ENCODE measurements around the gene ZBTB16. TPM values are rescaled to one million over a fixed set of nuclear protein-coding genes. Genes with fewer than 3 reads are reported as not detected.
A peak's percentile ranks its signal among the peaks of the same experiment; 100 is the strongest.

ZBTB16 gene
- total and polyA plus RNA-seq, 10 donors: 1.5 to 85.6 (median 42.1) TPM

GRCh38 chr11:114116357-114116756, 56.8 kb downstream of the ZBTB16 start:
- Histone ChIP-seq H3K4me1 (peaks cover 0 to 70% (median 8%) of the 10 kb centered on the region in 6 donors), H3K36me3 (peaks cover 0 to 13% (median 0%) of the 10 kb centered on the region in 6 donors), H3K27ac (no peak overlapping the region), H3K9me3 (no peaks in the 10 kb centered on the region), H3K27me3 (replicated peaks in 1 of 7) (peaks cover 0 to 6% (median 0%) of the 10 kb centered on the region in 7 donors), H3K4me3 (no peak overlapping the region)
- no peak for DNase-seq
- TF ChIP-seq POLR2AphosphoS5 (IDR thresholded peaks at IDR 0.05): no peak
- TF ChIP-seq CTCF (IDR thresholded peaks at IDR 0.05 in 8 of 11, conservative IDR thresholded peaks at IDR 0.05 in 3 of 11): no peak
- TF ChIP-seq POLR2A (IDR thresholded peaks at IDR 0.05): no peak
- WGBS, 5 donors: 87 to 93% (median 91%) methylated on average over 5 of the region's 5 CpGs
- intact Hi-C loops (cut with DNase I; ENCODE audit: low total_unique reads): no loop called here

- peaks cover 0 to 70% (median 11%) of the 10 kb centered on the region in 6 donors for H3K4me1 ChIP-seq
- peaks cover 0 to 6% (median 0%) of the 10 kb centered on the region in 7 donors for H3K27me3 ChIP-seq (replicated peaks in 1 of 7)
- DNase-seq: no peak
- intact Hi-C loops (cut with DNase I; ENCODE audit: low total_unique reads): no loop called here
- H3K9me3 ChIP-seq: no peaks in the 10 kb centered on the region
- TF ChIP-seq POLR2A (IDR thresholded peaks at IDR 0.05) (no peak), CTCF (IDR thresholded peaks at IDR 0.05 in 8 of 11, conservative IDR thresholded peaks at IDR 0.05 in 3 of 11) (no peak), POLR2AphosphoS5 (IDR thresholded peaks at IDR 0.05) (peak in 1 of 3 donors; percentile 11)
- H3K4me3 ChIP-seq: no peak overlapping the region
- peaks cover 0 to 13% (median 0%) of the 10 kb centered on the region in 6 donors for H3K36me3 ChIP-seq
- H3K27ac ChIP-seq: no peak overlapping the region
- WGBS, 5 donors: 81 to 93% (median 89%) methylated on average over 3 of the region's 3 CpGs
Measured at GRCh38 chr11:114116800-114117199, 57.3 kb downstream of the ZBTB16 start.

GRCh38 chr11:114120606-114121005, 61.1 kb downstream of the ZBTB16 start:
- TF ChIP-seq CTCF (IDR thresholded peaks at IDR 0.05 in 8 of 11, conservative IDR thresholded peaks at IDR 0.05 in 3 of 11) (no peak), POLR2AphosphoS5 (IDR thresholded peaks at IDR 0.05) (no peak), POLR2A (IDR thresholded peaks at IDR 0.05) (no peak)

GRCh38 chr11:114121138-114121537, 61.6 kb downstream of the ZBTB16 start:
- no peaks in the 10 kb centered on the region for H3K9me3 ChIP-seq
- 87 to 92% (median 91%) methylated on average over 6 of the region's 6 CpGs for WGBS, 5 donors
- H3K4me3 ChIP-seq: no peak overlapping the region
- DNase-seq: no peak
- peaks cover 0 to 61% (median 13%) of the 10 kb centered on the region in 6 donors for H3K4me1 ChIP-seq
- H3K36me3 ChIP-seq: peaks cover 0 to 30% (median 0%) of the 10 kb centered on the region in 6 donors
- H3K27me3 ChIP-seq (replicated peaks in 1 of 7): no peaks in the 10 kb centered on the region
- TF ChIP-seq CTCF (IDR thresholded peaks at IDR 0.05 in 8 of 11, conservative IDR thresholded peaks at IDR 0.05 in 3 of 11) (no peak), POLR2AphosphoS5 (IDR thresholded peaks at IDR 0.05) (no peak), POLR2A (IDR thresholded peaks at IDR 0.05) (no peak)
- intact Hi-C loops (cut with DNase I; ENCODE audit: low total_unique reads): no loop called here
- H3K27ac ChIP-seq: peak overlapping the region in 1 of 8 donors; percentile 0

More at GRCh38 chr11:114120606-114121005, 61.1 kb downstream of the ZBTB16 start:
- Histone ChIP-seq H3K4me1 (peaks cover 0 to 61% (median 13%) of the 10 kb centered on the region in 6 donors), H3K9me3 (no peaks in the 10 kb centered on the region), H3K27me3 (replicated peaks in 1 of 7) (no peaks in the 10 kb centered on the region), H3K4me3 (no peak overlapping the region), H3K27ac (peak overlapping the region in 1 of 8 donors; percentile 0), H3K36me3 (peaks cover 0 to 28% (median 0%) of the 10 kb centered on the region in 6 donors)
- no peak for DNase-seq
- intact Hi-C loops (cut with DNase I; ENCODE audit: low total_unique reads): no loop called here
- 76 to 96% (median 82%) methylated on average over 8 of the region's 8 CpGs for WGBS, 5 donors

Data from spleen (tissue), 11 donors.